ENCODE data around the gene CBARP.
A peak's percentile ranks its signal among the peaks of the same experiment; 100 is the strongest.

The CBARP gene

GRCh38 chr19:1226227-1226518 lies 11.6 kb downstream of the CBARP start:
- TF ChIP-seq CTCF (IDR thresholded peaks at IDR 0.05; ENCODE audit: low read depth, low read length) = no peak
- in situ Hi-C loops (cut with HindIII; ENCODE audit: low sequenced_read_pairs) = no loop called here
- H3K4me3 ChIP-seq (ENCODE audit: low read depth, low read length) = no peak overlapping the region
- DNase-seq (ENCODE audit: low read depth, low spot score) = no peak

GRCh38 chr19:1225440-1226226 lies 12.2 kb downstream of the CBARP start:
- in situ Hi-C loops (cut with HindIII; ENCODE audit: low sequenced_read_pairs) = no loop called here

GRCh38 chr19:1224847-1225246 lies 13.0 kb downstream of the CBARP start:
- DNase-seq (ENCODE audit: low read depth, low spot score) = no peak
- TF ChIP-seq CTCF (IDR thresholded peaks at IDR 0.05; ENCODE audit: low read depth, low read length) = no peak
- H3K4me3 ChIP-seq (ENCODE audit: low read depth, low read length) = no peak overlapping the region
- in situ Hi-C loops (cut with HindIII; ENCODE audit: low sequenced_read_pairs) = no loop called here

More at GRCh38 chr19:1225440-1226226, 12.2 kb downstream of the CBARP start:
- TF ChIP-seq CTCF (IDR thresholded peaks at IDR 0.05; ENCODE audit: low read depth, low read length) = no peak
- no peak overlapping the region for H3K4me3 ChIP-seq (ENCODE audit: low read depth, low read length)
- DNase-seq (ENCODE audit: low read depth, low spot score) = no peak

GRCh38 chr19:1224047-1224825 lies 13.6 kb downstream of the CBARP start:
- TF ChIP-seq CTCF (IDR thresholded peaks at IDR 0.05; ENCODE audit: low read depth, low read length) = no peak
- in situ Hi-C loops (cut with HindIII; ENCODE audit: low sequenced_read_pairs) = no loop called here
- no peak overlapping the region for H3K4me3 ChIP-seq (ENCODE audit: low read depth, low read length)
- DNase-seq (ENCODE audit: low read depth, low spot score) = no peak

GRCh38 chr19:1223018-1223855 lies 14.6 kb downstream of the CBARP start:
- in situ Hi-C loops (cut with HindIII; ENCODE audit: low sequenced_read_pairs) = no loop called here
- no peak overlapping the region for H3K4me3 ChIP-seq (ENCODE audit: low read depth, low read length)
- peak; percentile 60 for TF ChIP-seq CTCF (IDR thresholded peaks at IDR 0.05; ENCODE audit: low read depth, low read length)
- peak; percentile 37 for DNase-seq (ENCODE audit: low read depth, low spot score)

GRCh38 chr19:1222394-1222793 lies 15.4 kb downstream of the CBARP start:
- DNase-seq (ENCODE audit: low read depth, low spot score) = no peak
- peak; percentile 31 for TF ChIP-seq CTCF (IDR thresholded peaks at IDR 0.05; ENCODE audit: low read depth, low read length)
- in situ Hi-C loops (cut with HindIII; ENCODE audit: low sequenced_read_pairs) = no loop called here
- H3K4me3 ChIP-seq (ENCODE audit: low read depth, low read length) = no peak overlapping the region
